Liver (tissue), 9 donors: ENCODE results near the gene SELENOF. TPM values are rescaled to one million over a fixed set of nuclear protein-coding genes. Genes with fewer than 3 reads are reported as not detected.

Experiments used
- DNase-seq: peaks from one replicate; pipeline ENCODE4 v3.0.0-alpha.2; 2017; ENCODE audit warnings: low spot score
- H3K27ac ChIP-seq, 2 donors: one replicate each; pipeline ENCODE4 v1.7.0; 2013; ENCODE audit warnings: inconsistent platforms in 2 of 2, low read length in 2 of 2, control low read depth in 1 of 2, low read depth in 1 of 2, mild to moderate bottlenecking in 1 of 2
- H3K27me3 ChIP-seq, 4 donors: one replicate each; pipeline versions ENCODE4 v1.6.1 to v1.7.0; 2013; ENCODE audit warnings: low read length in 3 of 4, inconsistent platforms in 1 of 4, mild to moderate bottlenecking in 1 of 4, moderate library complexity in 1 of 4; ENCODE audit not compliant: control insufficient read depth in 4 of 4, insufficient read depth in 4 of 4
- H3K36me3 ChIP-seq, 4 donors: one replicate each; pipeline versions ENCODE4 v1.6.1 to v1.7.0; 2013; ENCODE audit warnings: low read length in 3 of 4, mild to moderate bottlenecking in 3 of 4, low read depth in 1 of 4, moderate library complexity in 1 of 4; ENCODE audit not compliant: control insufficient read depth in 4 of 4, insufficient read depth in 3 of 4
- H3K4me1 ChIP-seq, 4 donors: one replicate each; pipeline versions ENCODE4 v1.6.1 to v1.7.0; 2013; ENCODE audit warnings: low read length in 3 of 4, mild to moderate bottlenecking in 3 of 4, moderate library complexity in 1 of 4; ENCODE audit not compliant: control insufficient read depth in 4 of 4, insufficient read depth in 4 of 4
- H3K4me3 ChIP-seq, 3 donors: one replicate each; pipeline versions ENCODE4 v1.6.1 to v1.7.0; 2013; ENCODE audit warnings: low read length in 3 of 3, control low read depth in 1 of 3, low read depth in 1 of 3, mild to moderate bottlenecking in 1 of 3
- H3K9ac ChIP-seq, 2 donors: one replicate each; pipeline ENCODE4 v1.7.0; 2013; ENCODE audit warnings: low read length in 2 of 2, mild to moderate bottlenecking in 2 of 2, moderate library complexity in 2 of 2, control low read depth in 1 of 2, low read depth in 1 of 2
- H3K9me3 ChIP-seq, 4 donors: one replicate each; pipeline versions ENCODE4 v1.6.1 to v1.7.0; 2013; ENCODE audit warnings: low read length in 3 of 4; ENCODE audit not compliant: control insufficient read depth in 4 of 4
- ATF3 ChIP-seq: IDR thresholded peaks from 2 replicates; pipeline ENCODE4 v1.6.1; 2016; ENCODE audit warnings: antibody characterized with exemption
- EGR1 ChIP-seq, 2 donors: IDR thresholded peaks; 2 replicates each; pipeline ENCODE4 v1.6.1; 2016 to 2018; ENCODE audit warnings: antibody characterized with exemption in 2 of 2, low read depth in 2 of 2
- FOXA1 ChIP-seq: IDR thresholded peaks from 2 replicates; pipeline ENCODE4 v1.6.1; 2016; ENCODE audit warnings: antibody characterized with exemption
- FOXA2 ChIP-seq: IDR thresholded peaks from 2 replicates; pipeline ENCODE4 v1.6.1; 2016; ENCODE audit warnings: antibody characterized with exemption
- GABPA ChIP-seq, 2 donors: IDR thresholded peaks in 1 of 2; conservative IDR thresholded peaks in 1 of 2; 2 replicates each; pipeline ENCODE4 v1.6.1; 2016; ENCODE audit warnings: antibody characterized with exemption in 2 of 2, mild to moderate bottlenecking in 1 of 2, moderate library complexity in 1 of 2
- HNF4A ChIP-seq, 2 donors: conservative IDR thresholded peaks; 2 replicates each; pipeline ENCODE4 v1.6.1; 2016; ENCODE audit warnings: antibody characterized with exemption in 2 of 2, mild to moderate bottlenecking in 2 of 2
- HNF4G ChIP-seq: IDR thresholded peaks from 2 replicates; pipeline ENCODE4 v1.6.1; 2016; ENCODE audit warnings: antibody characterized with exemption
- JUND ChIP-seq, 2 donors: IDR thresholded peaks; 2 replicates each; pipeline ENCODE4 v1.6.1; 2016; ENCODE audit warnings: antibody characterized with exemption in 2 of 2
- NR2F2 ChIP-seq: IDR thresholded peaks from 2 replicates; pipeline ENCODE4 v1.6.1; 2016; ENCODE audit warnings: antibody characterized with exemption
- RAD21 ChIP-seq, 2 donors: IDR thresholded peaks; 2 replicates each; pipeline ENCODE4 v1.6.1; 2016; ENCODE audit warnings: antibody characterized with exemption in 2 of 2, mild to moderate bottlenecking in 2 of 2
- RXRA ChIP-seq, 2 donors: IDR thresholded peaks; 2 replicates each; pipeline ENCODE4 v1.6.1; 2017 to 2018; ENCODE audit warnings: antibody characterized with exemption in 2 of 2, mild to moderate bottlenecking in 1 of 2
- SP1 ChIP-seq: IDR thresholded peaks from 2 replicates; pipeline ENCODE4 v1.6.1; 2018; ENCODE audit warnings: antibody characterized with exemption, mild to moderate bottlenecking
- TAF1 ChIP-seq: conservative IDR thresholded peaks from 2 replicates; pipeline ENCODE4 v1.6.1; 2016; ENCODE audit warnings: antibody characterized with exemption, mild to moderate bottlenecking
- YY1 ChIP-seq: IDR thresholded peaks from 2 replicates; pipeline ENCODE4 v1.6.1; 2016; ENCODE audit warnings: antibody characterized with exemption, mild to moderate bottlenecking
- ZBTB33 ChIP-seq: IDR thresholded peaks from 2 replicates; pipeline ENCODE4 v1.6.1; 2016; ENCODE audit warnings: antibody characterized with exemption
- WGBS: extraction: QIAGEN DNeasy Blood & Tissue Kit; methylation state at CpG from one replicate; pipeline ENCODE4 v1.1.7; 2013; 5-methylcytosine and 5-hydroxymethylcytosine counted together
- polyA plus RNA-seq, 2 donors: library from polyadenylated mRNA; stranded (reverse) in 1 of 2; unstranded in 1 of 2; fragments of 200-250 nt in 1 of 2; fragments of >200 nt in 1 of 2; fragmentation: Nextera tagmentation in 1 of 2; extraction: Ambion mirVana in 1 of 2; gene quantifications; one replicate each; pipeline versions ENCODE4 v1.2.1 to v1.2.3, GENCODE V29; 2013 to 2015
- total RNA-seq, 2 donors: library from RNA; depleted of rRNA; stranded (reverse); fragments of >200 nt; gene quantifications; one replicate each; pipeline ENCODE4 v1.2.3, GENCODE V29; 2014
- TF ChIP-seq, protein P1 (sequence below): IDR thresholded peaks from 2 replicates; pipeline ENCODE4 v1.6.1; 2016; ENCODE audit warnings: antibody characterized with exemption
- TF ChIP-seq, protein P2 (sequence below): fragments of 150-350 bp; IDR thresholded peaks from 2 replicates; pipeline ENCODE4 v1.5.1; 2017; ENCODE audit warnings: improper control_type of control experiment, low read depth, low read length; ENCODE audit not compliant: missing input control
- donor health status: healthy.
- donor health status: healthy.
- donor health status: healthy.
- donor health status: healthy.
- donor health status: healthy.

SELENOF gene
- total and polyA plus RNA-seq, 4 donors, result 80.4 to 143 (median 99.7) TPM

GRCh38 chr1:86858524-86859261 is 55.2 kb downstream of the SELENOF start:
- Histone ChIP-seq H3K4me1 (peaks cover 3 to 19% (median 8%) of the 10 kb centered on the region in 4 donors), H3K36me3 (no peaks in the 10 kb centered on the region), H3K9me3 (no peaks in the 10 kb centered on the region), H3K9ac (no peak overlapping the region), H3K27ac (no peak overlapping the region), H3K4me3 (no peak overlapping the region), H3K27me3 (no peaks in the 10 kb centered on the region)
- WGBS, result 97% methylated on average over 3 of the region's 3 CpGs
- DNase-seq, result no peak
- TF ChIP-seq FOXA1 (no peak), JUND (IDR thresholded peaks at IDR 0.05) (no peak)

DNA sequence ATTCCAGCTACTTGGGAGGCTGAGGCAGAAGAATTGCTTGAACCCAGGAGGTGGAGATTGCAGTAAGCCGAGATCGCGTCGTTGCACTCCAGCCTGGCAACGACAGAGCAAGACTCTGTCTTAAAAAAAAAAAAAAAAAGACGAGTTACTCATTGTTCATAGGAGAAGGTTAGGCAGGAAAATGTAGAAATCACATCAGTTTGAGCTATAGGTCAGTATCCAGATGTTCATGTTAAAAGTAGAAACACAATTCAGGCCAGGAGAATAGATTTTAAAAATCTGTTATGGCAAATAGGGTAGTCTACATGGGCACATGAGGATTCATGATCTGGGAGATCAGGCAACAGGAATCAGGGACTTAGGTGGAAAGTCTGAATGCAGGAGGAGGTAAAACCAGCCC is 57.7 kb downstream of the SELENOF start:
- 93% methylated on average over 6 of the region's 6 CpGs for WGBS
- Histone ChIP-seq H3K9me3 (no peaks in the 10 kb centered on the region), H3K27me3 (no peaks in the 10 kb centered on the region), H3K36me3 (no peaks in the 10 kb centered on the region), H3K4me1 (peaks cover 6 to 22% (median 10%) of the 10 kb centered on the region in 4 donors), H3K27ac (no peak overlapping the region), H3K9ac (no peak overlapping the region), H3K4me3 (no peak overlapping the region)
- no peak for DNase-seq
- TF ChIP-seq FOXA1 (no peak), EGR1 (IDR thresholded peaks at IDR 0.05; ENCODE audit: low read depth in 2 of 2) (no peak), YY1 (no peak), NR2F2 (no peak), RAD21 (IDR thresholded peaks at IDR 0.05) (no peak), ATF3 (no peak), GABPA (IDR thresholded peaks at IDR 0.05 in 1 of 2, conservative IDR thresholded peaks at IDR 0.05 in 1 of 2) (no peak), FOXA2 (no peak), JUND (IDR thresholded peaks at IDR 0.05) (no peak), RXRA (IDR thresholded peaks at IDR 0.05) (no peak), ZBTB33 (no peak), TAF1 (no peak), HNF4G (no peak), SP1 (no peak), HNF4A (conservative IDR thresholded peaks at IDR 0.05) (no peak)
- TF ChIP-seq, protein P1, sequence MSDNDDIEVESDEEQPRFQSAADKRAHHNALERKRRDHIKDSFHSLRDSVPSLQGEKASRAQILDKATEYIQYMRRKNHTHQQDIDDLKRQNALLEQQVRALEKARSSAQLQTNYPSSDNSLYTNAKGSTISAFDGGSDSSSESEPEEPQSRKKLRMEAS, result no peak
- TF ChIP-seq, protein P2, sequence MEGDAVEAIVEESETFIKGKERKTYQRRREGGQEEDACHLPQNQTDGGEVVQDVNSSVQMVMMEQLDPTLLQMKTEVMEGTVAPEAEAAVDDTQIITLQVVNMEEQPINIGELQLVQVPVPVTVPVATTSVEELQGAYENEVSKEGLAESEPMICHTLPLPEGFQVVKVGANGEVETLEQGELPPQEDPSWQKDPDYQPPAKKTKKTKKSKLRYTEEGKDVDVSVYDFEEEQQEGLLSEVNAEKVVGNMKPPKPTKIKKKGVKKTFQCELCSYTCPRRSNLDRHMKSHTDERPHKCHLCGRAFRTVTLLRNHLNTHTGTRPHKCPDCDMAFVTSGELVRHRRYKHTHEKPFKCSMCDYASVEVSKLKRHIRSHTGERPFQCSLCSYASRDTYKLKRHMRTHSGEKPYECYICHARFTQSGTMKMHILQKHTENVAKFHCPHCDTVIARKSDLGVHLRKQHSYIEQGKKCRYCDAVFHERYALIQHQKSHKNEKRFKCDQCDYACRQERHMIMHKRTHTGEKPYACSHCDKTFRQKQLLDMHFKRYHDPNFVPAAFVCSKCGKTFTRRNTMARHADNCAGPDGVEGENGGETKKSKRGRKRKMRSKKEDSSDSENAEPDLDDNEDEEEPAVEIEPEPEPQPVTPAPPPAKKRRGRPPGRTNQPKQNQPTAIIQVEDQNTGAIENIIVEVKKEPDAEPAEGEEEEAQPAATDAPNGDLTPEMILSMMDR, result no peak
